HepG2 (cell line): ENCODE measurements around the gene CTDSPL2. TPM values are rescaled to one million over a fixed set of nuclear protein-coding genes. Genes with fewer than 3 reads are reported as not detected.

ENCODE experiments used
- ATRX ChIP-seq: sonication (generic); formaldehyde crosslinking; IDR thresholded peaks from 2 replicates; pipeline ENCODE4 v1.4.0; 2020; ENCODE audit warnings: missing genetic modification reagents, borderline replicate concordance
- FLYWCH1 ChIP-seq: sonication (generic); formaldehyde crosslinking; IDR thresholded peaks from 2 replicates; pipeline ENCODE4 v1.8.1; 2023; ENCODE audit warnings: mild to moderate bottlenecking, missing genetic modification reagents
- FOXJ3 ChIP-seq: sonication (generic); formaldehyde crosslinking; IDR thresholded peaks from 2 replicates; pipeline ENCODE4 v1.4.0; 2020; ENCODE audit warnings: missing genetic modification reagents, mild to moderate bottlenecking, borderline replicate concordance
- KDM6A ChIP-seq: IDR thresholded peaks from 2 replicates; pipeline ENCODE4 v1.6.1; 2016; ENCODE audit warnings: low read depth
- NCOA5 ChIP-seq: sonication (generic); formaldehyde crosslinking; IDR thresholded peaks from 2 replicates; pipeline ENCODE4 v1.4.0; 2020; ENCODE audit warnings: missing genetic modification reagents
- NFE2 ChIP-seq: sonication (generic); formaldehyde crosslinking; IDR thresholded peaks from 2 replicates; pipeline ENCODE4 v1.4.0; 2020; ENCODE audit warnings: missing genetic modification reagents
- NFIB ChIP-seq: sonication (generic); formaldehyde crosslinking; IDR thresholded peaks from 2 replicates; pipeline ENCODE4 v1.9.0; 2021; ENCODE audit warnings: missing genetic modification reagents, mild to moderate bottlenecking, borderline replicate concordance
- NFYC ChIP-seq: IDR thresholded peaks from 2 replicates; pipeline ENCODE4 v1.6.1; 2016; ENCODE audit warnings: missing genetic modification reagents, missing compliant biosample characterization
- RFX5 ChIP-seq: IDR thresholded peaks from 2 replicates; pipeline ENCODE4 v1.6.1; 2011; ENCODE audit warnings: low read depth, low read length, improper control_type of control experiment
- SAFB2 ChIP-seq: sonication (generic); formaldehyde crosslinking; IDR thresholded peaks from 2 replicates; pipeline ENCODE4 v1.5.1; 2020; ENCODE audit warnings: missing genetic modification reagents, low read depth, mild to moderate bottlenecking, borderline replicate concordance
- SIN3B ChIP-seq: fragments of 150-350 bp; IDR thresholded peaks from 2 replicates; pipeline ENCODE4 v1.6.1; 2014; ENCODE audit warnings: low read length
- SNAI1 ChIP-seq: sonication (generic); formaldehyde crosslinking; IDR thresholded peaks from 2 replicates; pipeline ENCODE4 v1.5.0; 2020; ENCODE audit warnings: mild to moderate bottlenecking, missing genetic modification reagents, borderline replicate concordance
- SRY ChIP-seq: sonication (generic); formaldehyde crosslinking; IDR thresholded peaks from 2 replicates; pipeline ENCODE4 v1.8.0; 2022; ENCODE audit warnings: mild to moderate bottlenecking, missing genetic modification reagents
- ZFP36 ChIP-seq: fragments of 150-350 bp; IDR thresholded peaks from 2 replicates; pipeline ENCODE4 v1.6.1; 2018; ENCODE audit warnings: borderline replicate concordance, low read length, low read depth; ENCODE audit not compliant: partially characterized antibody
- ZNF30 ChIP-seq: sonication (generic); formaldehyde crosslinking; IDR thresholded peaks from 2 replicates; pipeline ENCODE4 v1.5.0; 2020; ENCODE audit warnings: mild to moderate bottlenecking, missing genetic modification reagents
- ZNF367 ChIP-seq: sonication (generic); formaldehyde crosslinking; IDR thresholded peaks from 2 replicates; pipeline ENCODE4 v1.4.0; 2020; ENCODE audit warnings: missing genetic modification reagents, borderline replicate concordance
- ZNF530 ChIP-seq: sonication (generic); formaldehyde crosslinking; IDR thresholded peaks from 2 replicates; pipeline ENCODE4 v1.5.0; 2020; ENCODE audit warnings: low read depth, mild to moderate bottlenecking, missing genetic modification reagents
- ZNF670 ChIP-seq: sonication (generic); formaldehyde crosslinking; IDR thresholded peaks from 2 replicates; pipeline ENCODE4 v1.8.0; 2022; ENCODE audit warnings: mild to moderate bottlenecking, missing genetic modification reagents, borderline replicate concordance
- ZNF674 ChIP-seq: sonication (generic); formaldehyde crosslinking; IDR thresholded peaks from 2 replicates; pipeline ENCODE4 v1.5.0; 2020; ENCODE audit warnings: low read depth, mild to moderate bottlenecking, missing genetic modification reagents
- ZSCAN25 ChIP-seq: sonication (generic); formaldehyde crosslinking; IDR thresholded peaks from 2 replicates; pipeline ENCODE4 v1.8.0; 2022; ENCODE audit warnings: mild to moderate bottlenecking, missing genetic modification reagents
- polyA plus RNA-seq, 8 experiments: library from polyadenylated mRNA; depleted of rRNA in 3 of 8; stranded (reverse) in 7 of 8; unstranded in 1 of 8; fragments of >200 nt; fragmentation: Illumina TruSeq in 4 of 8; extraction: Trizol in 4 of 8; gene quantifications; 2 replicates each; pipeline versions ENCODE4 v1.2.1 to v1.2.3, GENCODE V29; 2011 to 2016; ENCODE audit warnings: low read depth in 4 of 8, missing spikeins in 1 of 8, mixed read lengths in 1 of 8; ENCODE audit not compliant: insufficient read depth in 1 of 8
- total RNA-seq, 5 experiments: library from RNA; depleted of rRNA; stranded (reverse); fragments of >200 nt; fragmentation: Illumina TruSeq; extraction: Trizol; gene quantifications; 2 replicates each; pipeline ENCODE4 v1.2.3, GENCODE V29; 2016; ENCODE audit warnings: low read depth in 1 of 5
- TF ChIP-seq, protein P1 (sequence below): sonication (generic); formaldehyde crosslinking; IDR thresholded peaks from 2 replicates; pipeline ENCODE4 v1.4.0; 2020; ENCODE audit warnings: missing genetic modification reagents, mild to moderate bottlenecking, borderline replicate concordance
- TF ChIP-seq, protein P2 (sequence below): sonication (generic); formaldehyde crosslinking; IDR thresholded peaks from 2 replicates; pipeline ENCODE4 v1.8.0; 2023; ENCODE audit warnings: mild to moderate bottlenecking, missing genetic modification reagents
- TF ChIP-seq, protein P3 (sequence below): sonication (generic); formaldehyde crosslinking; IDR thresholded peaks from 2 replicates; pipeline ENCODE4 v1.4.0; 2020; ENCODE audit warnings: missing genetic modification reagents
- TF ChIP-seq, protein P4 (sequence below): sonication (generic); formaldehyde crosslinking; conservative IDR thresholded peaks from 2 replicates; pipeline ENCODE4 v1.4.0; 2020; ENCODE audit warnings: missing genetic modification reagents

CTDSPL2 gene
- total and polyA plus RNA-seq, 2 of the 13 experiments (the other 11 are each of a cell fraction or from before 2014, with no cell fraction given), result 37.4 to 56.2 TPM

DNA sequence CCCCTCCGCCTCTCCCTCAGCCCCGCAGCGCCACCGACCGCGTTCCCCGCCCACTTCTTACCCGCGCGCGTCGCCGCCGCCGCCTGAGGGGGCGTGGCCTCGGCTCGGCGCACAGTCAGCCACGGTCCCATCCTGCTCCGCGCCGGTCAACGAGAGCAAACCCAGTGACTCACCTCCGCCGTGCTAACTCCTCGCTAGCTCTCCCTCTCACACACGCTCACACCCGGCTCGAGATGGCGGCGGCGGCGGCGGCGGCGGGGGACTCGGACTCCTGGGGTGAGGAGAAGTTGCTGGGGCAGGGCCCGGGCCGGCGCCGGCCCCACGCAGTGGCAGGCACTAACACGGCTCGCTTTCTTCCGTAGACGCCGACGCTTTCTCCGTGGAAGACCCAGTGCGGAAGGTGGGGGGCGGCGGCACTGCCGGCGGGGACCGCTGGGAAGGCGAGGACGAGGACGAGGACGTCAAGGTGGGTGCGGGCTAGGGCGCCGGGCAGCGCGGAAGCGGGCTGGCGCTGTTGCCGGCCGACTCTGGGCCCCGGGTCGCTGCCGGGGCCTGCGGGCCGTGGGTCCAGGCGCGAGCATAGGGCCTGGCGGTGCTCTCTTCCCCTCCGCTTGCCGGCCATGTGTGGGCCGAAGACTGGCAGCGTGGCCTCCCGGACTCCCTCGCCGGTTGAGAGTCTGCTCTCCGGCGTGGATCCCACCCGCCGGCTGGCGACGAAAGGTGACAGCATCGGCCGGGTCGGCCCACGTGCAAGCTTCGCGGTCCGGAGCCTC lies 109.7 kb downstream of the CTDSPL2 start, which contains the start of gene EIF3J (continued):
- TF ChIP-seq ZNF367, result no peak
- TF ChIP-seq ZNF530 (CRISPR knock-in tag), result no peak
- TF ChIP-seq NCOA5, result no peak
- TF ChIP-seq, protein P1, sequence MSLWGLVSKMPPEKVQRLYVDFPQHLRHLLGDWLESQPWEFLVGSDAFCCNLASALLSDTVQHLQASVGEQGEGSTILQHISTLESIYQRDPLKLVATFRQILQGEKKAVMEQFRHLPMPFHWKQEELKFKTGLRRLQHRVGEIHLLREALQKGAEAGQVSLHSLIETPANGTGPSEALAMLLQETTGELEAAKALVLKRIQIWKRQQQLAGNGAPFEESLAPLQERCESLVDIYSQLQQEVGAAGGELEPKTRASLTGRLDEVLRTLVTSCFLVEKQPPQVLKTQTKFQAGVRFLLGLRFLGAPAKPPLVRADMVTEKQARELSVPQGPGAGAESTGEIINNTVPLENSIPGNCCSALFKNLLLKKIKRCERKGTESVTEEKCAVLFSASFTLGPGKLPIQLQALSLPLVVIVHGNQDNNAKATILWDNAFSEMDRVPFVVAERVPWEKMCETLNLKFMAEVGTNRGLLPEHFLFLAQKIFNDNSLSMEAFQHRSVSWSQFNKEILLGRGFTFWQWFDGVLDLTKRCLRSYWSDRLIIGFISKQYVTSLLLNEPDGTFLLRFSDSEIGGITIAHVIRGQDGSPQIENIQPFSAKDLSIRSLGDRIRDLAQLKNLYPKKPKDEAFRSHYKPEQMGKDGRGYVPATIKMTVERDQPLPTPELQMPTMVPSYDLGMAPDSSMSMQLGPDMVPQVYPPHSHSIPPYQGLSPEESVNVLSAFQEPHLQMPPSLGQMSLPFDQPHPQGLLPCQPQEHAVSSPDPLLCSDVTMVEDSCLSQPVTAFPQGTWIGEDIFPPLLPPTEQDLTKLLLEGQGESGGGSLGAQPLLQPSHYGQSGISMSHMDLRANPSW (CRISPR knock-in tag), result no peak
- no peak for TF ChIP-seq NFE2 (CRISPR knock-in tag)
- TF ChIP-seq ZSCAN25 (CRISPR knock-in tag), result no peak; the same call in 1 of the 2 replicates
- TF ChIP-seq FLYWCH1 (CRISPR knock-in tag), result 0 out of 2 replicates have a peak, but pooled peaks have one; percentile 40
- peak; percentile 78; the same call in 1 of the 2 replicates for TF ChIP-seq SAFB2 (CRISPR knock-in tag)
- peak; percentile 78; the same call in 1 of the 2 replicates for TF ChIP-seq ZNF674 (CRISPR knock-in tag)
- no peak for TF ChIP-seq SNAI1 (CRISPR knock-in tag)
- 0 out of 2 replicates have a peak, but pooled peaks have one; percentile 34 for TF ChIP-seq ZNF30 (CRISPR knock-in tag)
- TF ChIP-seq NFYC (CRISPR knock-in tag), result 0 out of 2 replicates have a peak, but pooled peaks have one; percentile 14
- TF ChIP-seq SIN3B, result no peak
- TF ChIP-seq RFX5, result no peak
- TF ChIP-seq, protein P2, sequence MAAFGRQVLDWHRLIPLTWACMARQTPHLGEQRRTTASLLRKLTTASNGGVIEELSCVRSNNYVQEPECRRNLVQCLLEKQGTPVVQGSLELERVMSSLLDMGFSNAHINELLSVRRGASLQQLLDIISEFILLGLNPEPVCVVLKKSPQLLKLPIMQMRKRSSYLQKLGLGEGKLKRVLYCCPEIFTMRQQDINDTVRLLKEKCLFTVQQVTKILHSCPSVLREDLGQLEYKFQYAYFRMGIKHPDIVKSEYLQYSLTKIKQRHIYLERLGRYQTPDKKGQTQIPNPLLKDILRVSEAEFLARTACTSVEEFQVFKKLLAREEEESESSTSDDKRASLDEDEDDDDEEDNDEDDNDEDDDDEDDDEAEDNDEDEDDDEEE (CRISPR knock-in tag), result no peak
- TF ChIP-seq NFIB (CRISPR knock-in tag), result no peak
- no peak for TF ChIP-seq FOXJ3 (CRISPR knock-in tag)
- no peak for TF ChIP-seq ATRX
- TF ChIP-seq, protein P3, sequence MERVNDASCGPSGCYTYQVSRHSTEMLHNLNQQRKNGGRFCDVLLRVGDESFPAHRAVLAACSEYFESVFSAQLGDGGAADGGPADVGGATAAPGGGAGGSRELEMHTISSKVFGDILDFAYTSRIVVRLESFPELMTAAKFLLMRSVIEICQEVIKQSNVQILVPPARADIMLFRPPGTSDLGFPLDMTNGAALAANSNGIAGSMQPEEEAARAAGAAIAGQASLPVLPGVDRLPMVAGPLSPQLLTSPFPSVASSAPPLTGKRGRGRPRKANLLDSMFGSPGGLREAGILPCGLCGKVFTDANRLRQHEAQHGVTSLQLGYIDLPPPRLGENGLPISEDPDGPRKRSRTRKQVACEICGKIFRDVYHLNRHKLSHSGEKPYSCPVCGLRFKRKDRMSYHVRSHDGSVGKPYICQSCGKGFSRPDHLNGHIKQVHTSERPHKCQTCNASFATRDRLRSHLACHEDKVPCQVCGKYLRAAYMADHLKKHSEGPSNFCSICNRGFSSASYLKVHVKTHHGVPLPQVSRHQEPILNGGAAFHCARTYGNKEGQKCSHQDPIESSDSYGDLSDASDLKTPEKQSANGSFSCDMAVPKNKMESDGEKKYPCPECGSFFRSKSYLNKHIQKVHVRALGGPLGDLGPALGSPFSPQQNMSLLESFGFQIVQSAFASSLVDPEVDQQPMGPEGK (CRISPR knock-in tag), result no peak
- TF ChIP-seq KDM6A, result no peak
- TF ChIP-seq, protein P4, sequence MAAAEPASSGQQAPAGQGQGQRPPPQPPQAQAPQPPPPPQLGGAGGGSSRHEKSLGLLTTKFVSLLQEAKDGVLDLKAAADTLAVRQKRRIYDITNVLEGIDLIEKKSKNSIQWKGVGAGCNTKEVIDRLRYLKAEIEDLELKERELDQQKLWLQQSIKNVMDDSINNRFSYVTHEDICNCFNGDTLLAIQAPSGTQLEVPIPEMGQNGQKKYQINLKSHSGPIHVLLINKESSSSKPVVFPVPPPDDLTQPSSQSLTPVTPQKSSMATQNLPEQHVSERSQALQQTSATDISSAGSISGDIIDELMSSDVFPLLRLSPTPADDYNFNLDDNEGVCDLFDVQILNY (CRISPR knock-in tag), result no peak; the same call in 1 of the 2 replicates
- no peak for TF ChIP-seq ZFP36
- TF ChIP-seq SRY (CRISPR knock-in tag), result no peak
- TF ChIP-seq ZNF670 (CRISPR knock-in tag), result peak; percentile 81; the same call in 1 of the 2 replicates
